Stimulated activated CD4-positive, alpha-beta T cell treated with anti-CD3 and anti-CD28 coated beads, TNF-alpha, amount 100 ng/mL, for 24 hours (primary cell): Measurements from ENCODE around the gene ALDH3A2.
"Not testable (repeated sequence)": the region's sequence is repeated elsewhere in the genome, so short reads cannot be mapped to it uniquely, and the experiment has no call there.

ENCODE experiments used
- DNase-seq, 3 experiments: peaks; one replicate each; pipeline ENCODE4 v3.0.0-alpha.2; 2020; ENCODE audit warnings: low read depth in 3 of 3

ALDH3A2 gene

DNA sequence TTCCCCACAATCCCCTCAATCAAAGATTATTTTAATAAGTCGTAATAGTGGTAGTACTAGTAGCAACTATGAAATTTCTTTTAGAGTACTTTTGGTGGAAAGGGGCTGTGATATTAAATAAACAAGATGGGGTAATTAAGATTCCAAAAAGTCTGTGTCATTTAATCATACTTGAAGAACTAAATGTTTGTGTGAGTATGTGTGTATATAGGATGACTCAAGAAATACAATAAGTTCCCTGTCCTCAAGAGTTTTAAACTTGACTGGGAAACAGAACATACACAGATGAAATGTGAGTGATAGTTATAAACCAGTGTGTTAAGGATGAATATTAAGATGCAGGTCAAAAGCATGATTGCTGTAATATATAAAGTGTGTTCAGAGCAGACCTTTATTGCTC is 2.3 kb downstream of the ALDH3A2 start:
- DNase-seq, result no peak

- no peak for DNase-seq
These were observed 3.1 kb downstream of the ALDH3A2 start for GRCh38 chr17:19651451-19652238.

- DNase-seq, result no peak
These were observed 4.0 kb downstream of the ALDH3A2 start for GRCh38 chr17:19652595-19652994.

GRCh38 chr17:19654342-19654886 is 5.9 kb downstream of the ALDH3A2 start:
- DNase-seq, result no peak

DNA sequence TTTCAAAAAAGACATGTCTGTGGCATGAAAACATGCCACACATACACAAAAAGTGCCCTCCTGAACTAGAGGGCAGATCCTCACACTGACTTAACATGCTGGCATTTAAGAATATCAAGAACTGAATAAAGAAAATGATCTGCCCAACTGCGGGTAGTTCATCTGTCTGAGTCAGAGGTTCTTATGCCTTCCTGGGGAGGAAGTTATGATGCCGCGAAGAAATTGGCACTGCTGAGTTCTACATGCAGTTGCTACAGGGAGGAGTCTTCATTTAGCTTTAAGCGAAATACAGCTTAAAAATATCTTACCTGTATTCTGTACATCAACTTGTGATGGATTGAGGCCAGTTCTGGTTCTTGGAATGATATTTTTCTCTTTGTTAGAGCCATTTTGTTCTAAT is 6.3 kb downstream of the ALDH3A2 start:
- no peak for DNase-seq

- no peak for DNase-seq
These were observed 7.8 kb downstream of the ALDH3A2 start for GRCh38 chr17:19656336-19656735.

GRCh38 chr17:19656851-19657581 is 8.5 kb downstream of the ALDH3A2 start:
- DNase-seq, result no peak

GRCh38 chr17:19659366-19660177 is 11.0 kb downstream of the ALDH3A2 start:
- DNase-seq, result no peak

DNA sequence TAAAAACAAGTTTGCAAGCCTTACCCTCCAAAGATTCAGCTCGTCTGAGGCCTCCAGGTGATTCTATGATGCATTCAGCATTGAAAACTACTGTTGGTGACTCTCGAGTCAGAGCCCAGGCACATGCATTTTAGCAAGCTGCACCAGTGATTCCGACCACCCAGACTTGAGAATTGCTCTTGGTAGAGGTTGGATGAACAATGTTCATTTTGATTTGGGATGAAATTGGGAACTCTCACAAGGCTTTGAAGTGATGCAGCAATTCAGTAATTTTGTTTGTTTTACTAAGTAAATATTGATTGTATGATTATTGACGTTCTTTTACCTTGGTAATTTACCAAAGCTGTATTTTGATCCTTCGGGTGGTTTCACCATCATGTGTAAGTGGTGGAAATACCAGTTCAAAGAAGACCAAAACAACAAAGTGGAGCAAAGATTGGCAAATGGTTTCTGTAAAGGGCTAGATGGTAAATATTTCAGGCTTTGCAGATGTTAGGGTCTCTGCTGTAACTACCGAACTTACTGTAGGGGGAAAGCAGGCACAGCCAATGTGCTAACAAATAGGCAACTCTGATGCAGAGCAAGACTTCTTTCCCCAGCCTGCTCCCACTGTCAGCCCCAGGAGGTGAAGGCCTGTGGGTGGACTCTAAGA is 11.8 kb downstream of the ALDH3A2 start:
- DNase-seq, result no peak

DNA sequence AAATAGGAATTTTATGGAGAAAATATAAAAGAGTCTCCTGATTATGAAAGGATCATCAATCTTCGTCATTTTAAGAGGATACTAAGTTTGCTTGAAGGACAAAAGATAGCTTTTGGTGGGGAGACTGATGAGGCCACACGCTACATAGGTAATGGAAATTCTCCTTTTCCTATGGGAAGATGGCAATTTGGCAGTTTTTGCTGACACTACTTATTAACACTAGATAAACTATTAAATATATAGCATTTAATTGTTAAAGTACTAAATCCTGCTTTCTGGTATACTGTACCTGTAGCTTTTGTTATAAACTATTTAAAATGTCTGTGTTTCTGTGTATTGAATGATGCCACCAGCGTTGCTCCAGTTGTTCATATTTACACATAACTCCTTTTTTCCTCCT is 12.6 kb downstream of the ALDH3A2 start:
- no peak for DNase-seq

DNA sequence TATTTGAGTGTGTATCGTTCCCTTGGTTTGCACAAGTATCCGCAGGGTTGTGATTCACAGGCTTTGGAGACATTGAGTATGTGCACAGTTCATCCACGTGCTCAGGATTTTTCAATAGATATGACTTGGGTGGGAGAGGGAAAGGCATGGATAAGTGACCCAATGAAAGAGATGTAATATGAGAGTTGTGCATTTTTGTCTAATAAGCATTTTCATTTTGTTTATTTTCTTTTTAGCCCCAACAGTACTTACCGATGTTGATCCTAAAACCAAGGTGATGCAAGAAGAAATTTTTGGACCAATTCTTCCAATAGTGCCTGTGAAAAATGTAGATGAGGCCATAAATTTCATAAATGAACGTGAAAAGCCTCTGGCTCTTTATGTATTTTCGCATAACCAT is 14.5 kb downstream of the ALDH3A2 start:
- DNase-seq, result no peak

GRCh38 chr17:19664136-19664820 is 15.7 kb downstream of the ALDH3A2 start:
- no peak for DNase-seq

- DNase-seq, result no peak
These were observed 16.2 kb downstream of the ALDH3A2 start for GRCh38 chr17:19664821-19665181.

- not testable (repeated sequence) for DNase-seq
These were observed 21.1 kb downstream of the ALDH3A2 start for GRCh38 chr17:19669680-19670079.

DNA sequence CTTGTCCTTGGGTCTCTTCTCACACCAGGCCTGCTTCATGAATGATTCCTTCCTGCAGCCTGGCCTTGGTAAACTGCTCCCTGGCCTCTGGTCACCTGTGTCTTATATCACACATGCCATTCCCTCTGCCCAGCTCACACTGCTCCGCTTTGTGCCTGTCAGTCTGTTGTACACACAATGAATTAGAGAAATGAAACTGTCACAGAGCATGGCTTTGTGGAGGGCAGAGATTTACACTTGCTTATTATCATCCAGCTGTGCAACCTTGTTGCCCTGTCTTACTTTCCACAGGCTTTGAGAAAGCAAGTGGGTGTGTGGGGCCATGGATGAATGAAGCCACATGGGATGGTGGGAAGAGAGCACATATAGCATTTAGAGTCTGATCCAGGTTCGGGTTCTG is 22.4 kb downstream of the ALDH3A2 start:
- DNase-seq, result no peak

DNA sequence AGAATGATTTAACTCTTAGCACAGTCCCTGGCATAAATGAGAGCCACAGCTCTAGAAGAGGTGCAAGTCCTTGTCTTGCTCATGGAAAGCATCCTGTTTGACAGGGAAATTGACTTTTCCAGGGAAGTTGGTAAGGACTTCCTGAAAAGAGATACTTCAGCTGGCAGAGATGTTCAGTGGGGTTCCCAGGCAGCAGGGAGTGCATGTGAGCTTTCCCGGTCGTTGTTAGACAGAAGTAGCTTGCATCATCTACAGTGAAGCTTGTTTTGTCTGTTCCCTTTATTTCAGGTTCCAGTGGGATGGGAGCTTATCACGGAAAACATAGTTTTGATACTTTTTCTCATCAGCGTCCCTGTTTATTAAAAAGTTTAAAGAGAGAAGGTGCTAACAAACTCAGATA is 22.9 kb downstream of the ALDH3A2 start:
- DNase-seq, result no peak

DNA sequence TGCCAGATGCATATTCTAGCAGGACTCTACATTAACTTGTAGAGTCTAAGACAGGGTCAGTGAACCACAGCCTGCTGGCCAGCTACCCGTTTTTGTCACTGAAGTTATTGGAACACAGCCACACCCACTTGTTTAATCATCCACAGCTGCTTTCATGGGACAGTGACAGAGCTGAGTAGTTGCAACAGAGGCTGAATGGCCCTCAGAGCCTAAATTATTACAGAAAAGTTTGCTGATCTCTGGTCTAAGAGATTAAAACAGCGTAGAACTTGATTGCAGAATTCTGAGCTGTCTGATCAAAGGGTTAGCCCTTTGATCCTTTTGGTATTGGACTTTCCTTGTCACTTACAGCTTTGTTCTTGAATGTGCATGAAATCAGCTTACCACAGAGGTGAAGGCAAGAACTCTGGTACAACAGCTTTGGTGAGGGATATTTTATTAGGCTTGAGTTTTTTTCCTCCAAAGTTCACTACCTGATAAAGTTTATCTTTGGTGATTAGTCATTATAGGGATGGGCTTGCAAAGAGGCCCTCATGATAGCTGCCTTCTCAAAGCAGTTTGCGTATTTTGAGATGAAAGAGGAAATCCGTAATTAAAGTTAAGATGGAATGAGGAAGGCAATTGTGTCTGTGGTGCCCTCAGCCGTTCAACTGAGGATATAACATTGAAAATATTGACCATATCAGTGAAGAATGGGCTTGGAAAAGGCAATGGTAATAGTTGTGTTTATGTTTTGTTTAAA is 23.6 kb downstream of the ALDH3A2 start:
- no peak for DNase-seq

DNA sequence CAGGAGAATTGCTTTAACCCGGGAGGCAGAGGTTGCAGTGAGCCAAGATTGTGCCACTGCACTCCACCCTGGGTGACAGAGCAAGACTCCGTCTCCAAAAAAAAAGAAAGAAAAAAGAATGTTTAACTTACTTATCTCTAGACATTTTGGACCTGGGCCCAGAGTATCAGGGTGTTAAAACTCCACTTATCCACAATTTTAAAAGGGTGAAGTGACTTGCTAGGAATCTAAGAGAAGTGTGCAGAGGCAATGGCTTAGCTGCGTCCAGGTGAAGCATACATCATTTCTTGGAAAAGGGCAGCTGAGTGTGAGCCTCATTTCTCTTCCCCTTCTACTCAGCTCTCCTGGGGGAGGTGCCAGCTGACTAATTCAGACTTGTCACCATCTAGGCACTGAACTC is 25.1 kb downstream of the ALDH3A2 start:
- DNase-seq, result no peak

- no peak for DNase-seq
These were observed 28.3 kb downstream of the ALDH3A2 start for GRCh38 chr17:19676896-19677295.

DNA sequence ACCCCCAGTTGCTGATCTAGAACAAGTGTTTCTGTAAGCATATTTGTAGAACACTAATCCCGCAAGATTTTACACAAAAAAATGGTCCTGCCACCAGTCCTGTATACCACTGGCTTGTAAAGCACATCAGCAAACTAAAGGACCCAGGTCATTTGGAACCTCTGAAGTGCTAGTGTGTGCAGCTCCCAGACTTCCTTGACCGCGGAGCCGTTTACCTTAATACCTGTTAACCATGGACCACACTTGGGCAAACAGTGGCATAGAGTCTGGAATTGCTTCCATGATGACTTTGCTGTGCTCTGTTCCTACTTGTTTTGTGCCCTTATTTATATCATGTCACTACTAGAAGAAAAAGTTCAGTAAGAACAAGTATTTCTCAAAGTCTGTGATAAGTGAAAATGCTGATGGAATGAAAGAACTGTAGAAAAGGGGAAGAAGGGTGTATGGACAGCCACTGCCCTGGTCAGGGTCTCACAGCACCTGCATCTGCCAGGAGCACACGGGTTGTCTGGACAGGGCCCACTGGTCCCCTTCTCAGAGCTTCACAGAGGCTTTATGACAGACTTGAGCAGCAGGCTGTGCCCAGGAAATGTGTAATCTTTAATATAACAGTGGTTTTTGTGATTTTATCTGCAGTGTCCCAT is 29.3 kb downstream of the ALDH3A2 start:
- no peak for DNase-seq
